ENCODE data around the gene DPYSL4. TPM values are rescaled to one million over a fixed set of nuclear protein-coding genes. Genes with fewer than 3 reads are reported as not detected.
A peak's percentile ranks its signal among the peaks of the same experiment; 100 is the strongest.

DPYSL4 gene
- total RNA-seq, 4 donors from 2014 or later = 1.5 to 5.0 TPM; not detected in 2

DNA sequence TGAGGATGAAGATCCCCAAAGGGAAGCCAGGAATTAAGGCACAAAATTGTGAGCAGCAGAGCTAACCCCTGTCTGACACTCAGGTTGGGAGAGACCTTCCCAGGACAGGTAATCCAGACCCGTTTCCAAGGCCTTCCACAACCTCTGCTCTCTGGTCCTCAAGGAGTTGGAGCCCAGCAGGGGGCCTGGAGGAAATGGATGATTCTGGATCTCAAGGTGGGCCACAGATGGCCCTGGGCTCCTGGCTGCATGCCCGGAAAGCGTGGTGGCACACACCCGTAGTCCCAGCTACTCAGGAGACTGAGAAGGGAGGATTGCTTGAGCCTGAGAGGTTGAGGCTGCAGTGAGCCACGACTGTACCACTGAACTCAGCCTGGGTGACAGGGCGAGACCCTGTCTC is 42.3 kb downstream of the DPYSL4 start:
- no peak for DNase-seq
- H3K27me3 ChIP-seq = no peaks in the 10 kb centered on the region
- no peak overlapping the region for H3K27ac ChIP-seq
- intact Hi-C loops (cut with DNase I; ENCODE audit: low total_unique reads) = no loop called here
- TF ChIP-seq POLR2A (IDR thresholded peaks at IDR 0.05) = no peak
- TF ChIP-seq, protein P1, sequence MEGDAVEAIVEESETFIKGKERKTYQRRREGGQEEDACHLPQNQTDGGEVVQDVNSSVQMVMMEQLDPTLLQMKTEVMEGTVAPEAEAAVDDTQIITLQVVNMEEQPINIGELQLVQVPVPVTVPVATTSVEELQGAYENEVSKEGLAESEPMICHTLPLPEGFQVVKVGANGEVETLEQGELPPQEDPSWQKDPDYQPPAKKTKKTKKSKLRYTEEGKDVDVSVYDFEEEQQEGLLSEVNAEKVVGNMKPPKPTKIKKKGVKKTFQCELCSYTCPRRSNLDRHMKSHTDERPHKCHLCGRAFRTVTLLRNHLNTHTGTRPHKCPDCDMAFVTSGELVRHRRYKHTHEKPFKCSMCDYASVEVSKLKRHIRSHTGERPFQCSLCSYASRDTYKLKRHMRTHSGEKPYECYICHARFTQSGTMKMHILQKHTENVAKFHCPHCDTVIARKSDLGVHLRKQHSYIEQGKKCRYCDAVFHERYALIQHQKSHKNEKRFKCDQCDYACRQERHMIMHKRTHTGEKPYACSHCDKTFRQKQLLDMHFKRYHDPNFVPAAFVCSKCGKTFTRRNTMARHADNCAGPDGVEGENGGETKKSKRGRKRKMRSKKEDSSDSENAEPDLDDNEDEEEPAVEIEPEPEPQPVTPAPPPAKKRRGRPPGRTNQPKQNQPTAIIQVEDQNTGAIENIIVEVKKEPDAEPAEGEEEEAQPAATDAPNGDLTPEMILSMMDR (IDR thresholded peaks at IDR 0.05) = no peak
- H3K9me3 ChIP-seq = no peaks in the 10 kb centered on the region
- H3K36me3 ChIP-seq = no peaks in the 10 kb centered on the region
- peaks cover 0 to 2% of the 10 kb centered on the region in 2 donors for H3K4me1 ChIP-seq
- no peak overlapping the region for H3K4me3 ChIP-seq

DNA sequence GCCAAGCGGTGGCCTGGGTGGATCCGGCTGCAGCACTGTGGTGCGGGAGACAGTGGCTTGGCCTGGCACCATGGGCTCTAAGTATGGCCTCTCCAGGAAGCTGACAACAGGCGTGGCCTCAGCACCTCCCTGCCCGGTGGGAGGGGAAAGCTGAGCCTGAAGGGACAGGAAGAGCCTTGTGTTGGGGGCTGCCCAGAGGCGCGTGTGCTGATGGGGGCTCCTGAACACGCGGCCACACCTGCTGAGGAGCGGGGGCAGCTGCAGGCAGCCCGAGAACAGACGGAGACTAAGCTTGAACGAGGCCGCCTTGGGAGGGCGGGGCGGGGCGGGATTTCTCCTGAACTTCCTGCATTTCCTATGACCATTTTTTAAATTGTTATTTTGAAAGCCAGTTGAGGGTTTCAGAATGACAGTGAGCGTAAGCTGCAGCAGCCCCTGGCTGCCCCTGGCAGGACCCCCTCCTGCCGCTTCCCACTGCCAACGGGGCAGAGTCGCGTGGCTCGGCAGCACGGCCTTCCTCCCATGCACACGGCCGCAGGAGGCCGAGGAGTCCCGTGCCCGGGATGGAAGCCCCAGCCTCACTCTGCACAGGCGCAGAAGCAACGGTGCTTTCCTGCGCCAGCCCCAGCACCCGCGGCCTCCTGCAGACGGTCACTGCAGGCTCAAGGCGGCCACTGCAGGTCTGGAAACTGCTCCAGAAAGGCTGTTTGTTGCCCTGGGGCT is 43.2 kb downstream of the DPYSL4 start:
- intact Hi-C loops (cut with DNase I; ENCODE audit: low total_unique reads) = no loop called here
- TF ChIP-seq POLR2A (IDR thresholded peaks at IDR 0.05) = no peak
- TF ChIP-seq, protein P1 (IDR thresholded peaks at IDR 0.05) = no peak
- DNase-seq = peak in 1 of 2 donors; percentile 48
- H3K36me3 ChIP-seq = no peaks in the 10 kb centered on the region
- no peaks in the 10 kb centered on the region for H3K27me3 ChIP-seq
- H3K4me1 ChIP-seq = peaks cover 0 to 2% of the 10 kb centered on the region in 2 donors
- H3K9me3 ChIP-seq = no peaks in the 10 kb centered on the region
- peak overlapping the region; percentile 9 to 21 for H3K4me3 ChIP-seq
- H3K27ac ChIP-seq = peak overlapping the region; percentile 4 to 51

DNA sequence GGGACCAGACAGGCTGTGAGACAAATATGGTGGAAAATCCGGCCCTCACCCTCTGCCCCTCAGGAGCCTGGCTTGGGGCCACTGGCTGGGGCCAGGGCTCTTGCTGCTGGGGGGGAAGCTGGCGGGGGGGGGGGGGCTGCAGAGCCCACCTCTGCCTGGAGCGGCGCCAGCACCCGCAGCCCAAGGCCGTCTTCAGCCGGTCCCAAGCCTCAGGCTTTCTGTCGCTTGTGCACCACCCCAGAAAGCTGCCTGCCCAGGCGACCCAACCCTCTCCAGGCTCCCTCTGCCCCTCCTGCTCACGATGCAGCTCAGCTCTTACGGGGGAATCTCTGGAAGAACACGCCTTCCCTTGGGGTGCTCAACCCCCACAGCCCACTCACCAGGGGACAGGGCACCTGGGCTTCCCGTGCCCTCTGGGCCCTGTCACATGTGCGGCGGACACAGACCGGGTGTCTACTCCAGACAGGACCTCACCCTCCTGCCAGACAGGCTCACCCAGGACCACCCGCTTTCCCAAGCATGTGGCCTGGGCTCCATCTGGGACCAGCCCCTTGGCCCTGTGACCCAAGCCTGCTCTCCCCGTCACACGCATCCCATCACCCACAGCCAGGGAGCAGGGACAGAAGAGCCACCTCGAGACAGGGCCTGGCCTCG is 43.9 kb downstream of the DPYSL4 start:
- Histone ChIP-seq H3K9me3 (no peaks in the 10 kb centered on the region), H3K27ac (peak overlapping the region in 1 of 2 donors; percentile 51), H3K4me3 (peak overlapping the region; percentile 9 to 21), H3K4me1 (peaks cover 0 to 2% of the 10 kb centered on the region in 2 donors), H3K36me3 (no peaks in the 10 kb centered on the region), H3K27me3 (no peaks in the 10 kb centered on the region)
- intact Hi-C loops (cut with DNase I; ENCODE audit: low total_unique reads) = no loop called here
- DNase-seq = no peak
- TF ChIP-seq POLR2A (IDR thresholded peaks at IDR 0.05) = no peak
- TF ChIP-seq, protein P1 (IDR thresholded peaks at IDR 0.05) = no peak

DNA sequence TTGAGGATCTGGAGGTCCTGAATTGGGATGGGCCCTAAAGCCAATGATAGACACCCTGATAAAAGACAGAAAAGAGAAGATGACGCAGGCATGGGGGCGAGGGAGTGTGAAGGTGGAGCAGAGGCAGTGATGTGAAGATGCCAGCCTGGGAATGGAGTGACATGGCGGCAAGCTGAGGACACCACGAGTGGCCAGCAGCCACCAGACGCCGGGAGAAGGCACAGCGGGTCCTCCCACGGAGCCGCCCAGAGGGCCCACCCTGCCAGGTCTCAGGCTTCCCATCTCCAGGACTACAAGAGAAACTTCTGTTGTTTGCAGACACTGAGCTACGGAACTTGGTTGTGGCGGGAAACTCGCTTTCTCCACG is 44.9 kb downstream of the DPYSL4 start:
- TF ChIP-seq POLR2A (IDR thresholded peaks at IDR 0.05) = no peak
- TF ChIP-seq, protein P1 (IDR thresholded peaks at IDR 0.05) = no peak
- DNase-seq = no peak
- Histone ChIP-seq H3K27me3 (no peaks in the 10 kb centered on the region), H3K9me3 (no peaks in the 10 kb centered on the region), H3K36me3 (no peaks in the 10 kb centered on the region), H3K4me3 (no peak overlapping the region), H3K4me1 (peaks cover 0 to 2% of the 10 kb centered on the region in 2 donors), H3K27ac (no peak overlapping the region)
- intact Hi-C loops (cut with DNase I; ENCODE audit: low total_unique reads) = no loop called here
